K562 (cell line): ENCODE data around the gene TGFA. TPM values are rescaled to one million over a fixed set of nuclear protein-coding genes. Genes with fewer than 3 reads are reported as not detected.

Source experiments
- ATAC-seq: fragments of 200-7000 bp; cut with Tn5 transposase; 3 replicates; pipeline ENCODE4 v1.9.1; 2020; ENCODE audit warnings: moderate library complexity
- BruUV-seq: library from RNA; stranded (reverse); fragments of 400-500 nt; replicated peaks from 2 replicates; lab custom pipeline; 2021; lab: Mats Ljungman, UMichigan
- CTCF ChIA-PET: fragments of 300-600 bp; formaldehyde crosslinking; extraction: SDS; loops from one replicate; lab custom pipeline; 2021; ENCODE audit warnings: low intra/inter-chr PET ratio; lab: Yijun Ruan, JAX
- POLR2A ChIA-PET: fragments of 300-600, 350-650 bp; sonication (Branson Sonifier 250); formaldehyde crosslinking; extraction: SDS; loops from one replicate; lab custom pipeline; 2021; ENCODE audit warnings: antibody characterized with exemption, inconsistent platforms; lab: Yijun Ruan, JAX
- DNase-seq, 4 experiments: peaks; one replicate each; pipeline versions ENCODE4 v3.0.0 to v3.0.0-alpha.2; 2011 to 2018; ENCODE audit warnings: low spot score in 3 of 4, mixed read lengths in 3 of 4; ENCODE audit errors: extremely low read depth in 1 of 4
- FAIRE-seq: peaks from 2 replicates; lab custom pipeline; 2011; peaks lifted over from hg19 to GRCh38; lab: Jason Lieb, UNC
- H2AFZ ChIP-seq: 2 replicates; pipeline ENCODE4 v1.6.0; 2011; ENCODE audit warnings: low read depth, low read length, control low read depth, inconsistent platforms
- H3K27ac ChIP-seq: fragments of 200-600 bp; 3 replicates; pipeline ENCODE4 v1.8.0; 2011; ENCODE audit warnings: low read depth, mild to moderate bottlenecking, control low read depth, inconsistent platforms, low read length, moderate library complexity, mixed read lengths; ENCODE audit errors: extremely low read depth
- H3K27me3 ChIP-seq, 2 experiments: fragments of 300-600 bp in 1 of 2; 2 replicates in 1 of 2; 3 replicates in 1 of 2; pipeline versions ENCODE4 v1.6.0 to v1.8.0; 2011; ENCODE audit warnings: inconsistent platforms in 2 of 2, low read length in 2 of 2, mild to moderate bottlenecking in 1 of 2, mixed read lengths in 1 of 2, moderate library complexity in 1 of 2; ENCODE audit not compliant: control insufficient read depth in 2 of 2, insufficient read depth in 2 of 2
- H3K36me3 ChIP-seq: fragments of 300-600 bp; 3 replicates; pipeline ENCODE4 v1.8.0; 2011; ENCODE audit warnings: mild to moderate bottlenecking, low read length, inconsistent platforms; ENCODE audit not compliant: control insufficient read depth, insufficient read depth
- H3K4me1 ChIP-seq, 2 experiments: fragments of 200-600 bp in 1 of 2; replicated peaks in 1 of 2; 2 replicates in 1 of 2; 3 replicates in 1 of 2; pipeline versions ENCODE4 v1.5.1 to v1.8.0; 2011; ENCODE audit warnings: inconsistent platforms in 2 of 2, low read length in 2 of 2, mild to moderate bottlenecking in 1 of 2, mixed read lengths in 1 of 2, moderate library complexity in 1 of 2; ENCODE audit not compliant: control insufficient read depth in 2 of 2, insufficient read depth in 2 of 2
- H3K4me2 ChIP-seq: 2 replicates; pipeline ENCODE4 v1.6.1; 2011; ENCODE audit warnings: low read length, control low read depth, inconsistent platforms, mixed read lengths; ENCODE audit not compliant: insufficient read depth
- H3K4me3 ChIP-seq: fragments of 200-600 bp; sonication (generic), shearing (Covaris generic); 2 replicates; pipeline ENCODE4 v1.5.1; 2016; ENCODE audit warnings: control low read depth, inconsistent platforms
- H3K79me2 ChIP-seq: fragments of 200-600 bp; 3 replicates; pipeline ENCODE4 v1.8.0; 2011; ENCODE audit warnings: low read length, inconsistent platforms; ENCODE audit not compliant: control insufficient read depth, insufficient read depth
- H3K9ac ChIP-seq, 2 experiments: 2 replicates each; pipeline versions ENCODE4 v1.6.0 to v1.6.1; 2011; ENCODE audit warnings: low read depth in 2 of 2, low read length in 2 of 2, control low read depth in 1 of 2, inconsistent platforms in 1 of 2, mild to moderate bottlenecking in 1 of 2, mixed read lengths in 1 of 2; ENCODE audit not compliant: insufficient read depth in 1 of 2
- H3K9me1 ChIP-seq: one replicate; pipeline ENCODE4 v1.6.0; 2011; ENCODE audit warnings: inconsistent platforms, mild to moderate bottlenecking, low read length, moderate library complexity; ENCODE audit not compliant: control insufficient read depth, insufficient read depth
- H3K9me3 ChIP-seq: replicated peaks from 2 replicates; pipeline ENCODE4 v1.5.1; 2011; ENCODE audit warnings: low read depth, low read length, inconsistent platforms; ENCODE audit not compliant: control insufficient read depth, insufficient read depth
- H4K20me1 ChIP-seq: replicated peaks from 2 replicates; pipeline ENCODE4 v1.6.1; 2011; ENCODE audit warnings: low read length, inconsistent platforms, mixed read lengths; ENCODE audit not compliant: control insufficient read depth, insufficient read depth
- CGGBP1 ChIP-seq: fragments of 250-450 bp; sonication (Bioruptor Pico); IDR thresholded peaks from 2 replicates; pipeline ENCODE4 v1.9.0; 2021; ENCODE audit warnings: mild to moderate bottlenecking
- FOS ChIP-seq: IDR thresholded peaks from 3 replicates; pipeline ENCODE4 v1.6.1; 2011; ENCODE audit not compliant: insufficient read length; ENCODE audit errors: extremely low read depth
- HNRNPK ChIP-seq: fragments of 200-400 bp; formaldehyde crosslinking; IDR thresholded peaks from one replicate; pipeline ENCODE4 v1.6.1; 2018; ENCODE audit warnings: mild to moderate bottlenecking, low read depth, low read length; ENCODE audit not compliant: poor library complexity, severe bottlenecking
- MTA2 ChIP-seq: fragments of 450-650 bp; IDR thresholded peaks from 2 replicates; pipeline ENCODE4 v1.6.1; 2016; ENCODE audit warnings: low read depth
- POLR2AphosphoS2 ChIP-seq: IDR thresholded peaks from 2 replicates; pipeline ENCODE4 v1.6.1; 2012; ENCODE audit warnings: low read length, improper control_type of control experiment
- PRMT5 ChIP-seq: sonication (generic); formaldehyde crosslinking; IDR thresholded peaks from 2 replicates; pipeline ENCODE4 v1.5.0; 2020; ENCODE audit warnings: missing genetic modification reagents
- PURB ChIP-seq: sonication (generic); formaldehyde crosslinking; IDR thresholded peaks from 2 replicates; pipeline ENCODE4 v1.9.0; 2021; ENCODE audit warnings: low read depth, mild to moderate bottlenecking, missing genetic modification reagents
- SOX6 ChIP-seq: fragments of 450-650 bp; IDR thresholded peaks from 2 replicates; pipeline ENCODE4 v1.6.1; 2014; ENCODE audit warnings: mild to moderate bottlenecking
- SRSF1 ChIP-seq: fragments of 200-400 bp; formaldehyde crosslinking; IDR thresholded peaks from 2 replicates; pipeline ENCODE4 v1.6.1; 2017; ENCODE audit warnings: mild to moderate bottlenecking, low read depth, low read length, moderate library complexity
- ZNF444 ChIP-seq: fragments of 250-450 bp; sonication (Bioruptor Pico); IDR thresholded peaks from 2 replicates; pipeline ENCODE4 v1.4.0; 2020; ENCODE audit warnings: mild to moderate bottlenecking, moderate library complexity
- ZNF668 ChIP-seq: fragments of 250-450 bp; sonication (Bioruptor Pico); IDR thresholded peaks from 2 replicates; pipeline ENCODE4 v1.8.0; 2022; ENCODE audit warnings: mild to moderate bottlenecking, inconsistent platforms
- ZNF785 ChIP-seq: fragments of 250-450 bp; sonication (Bioruptor Pico); IDR thresholded peaks from 2 replicates; pipeline ENCODE4 v1.4.0; 2020; ENCODE audit warnings: mild to moderate bottlenecking
- WGBS: fragments of 100-300 bp; shearing (Covaris generic); methylation state at CpG from one replicate; pipeline ENCODE4 v1.1.6; 2016; ENCODE audit warnings: low coverage, mixed read lengths; ENCODE audit not compliant: insufficient coverage; ENCODE audit errors: missing lambda C conversion rate; 5-methylcytosine and 5-hydroxymethylcytosine counted together
- in situ Hi-C: fragments of 300-500 bp; cut with MboI; formaldehyde crosslinking; loops from 4 replicates; pipeline ENCODE4 v1.15.0; 2018; ENCODE audit warnings: inconsistent platforms, mixed read lengths
- intact Hi-C: fragments of 100-400 bp; cut with micrococcal nuclease; formaldehyde crosslinking; loops from 2 replicates; pipeline ENCODE4 v1.14.2; 2022
- polyA plus RNA-seq, 8 experiments: library from polyadenylated mRNA; depleted of rRNA in 4 of 8; stranded (reverse) in 5 of 8; unstranded in 3 of 8; fragments of >200 nt; fragmentation: Nextera tagmentation in 2 of 8; fragmentation: Illumina TruSeq in 1 of 8; extraction: Ambion mirVana in 2 of 8; extraction: Trizol in 1 of 8; gene quantifications; 2 replicates each; pipeline versions ENCODE4 v1.2.1 to v1.2.3, GENCODE V29; 2011 to 2014; ENCODE audit warnings: inconsistent platforms in 1 of 8, missing spikeins in 1 of 8
- total RNA-seq, 7 experiments: library from RNA; depleted of rRNA in 6 of 7; stranded (reverse); fragments of >200 nt in 6 of 7; fragmentation: Illumina TruSeq in 2 of 7; extraction: Trizol in 2 of 7; gene quantifications; 2 replicates each; pipeline versions ENCODE4 v1.2.1 to v1.2.3, GENCODE V29; 2011 to 2021; ENCODE audit warnings: low replicate concordance in 1 of 7
- TF ChIP-seq, protein P1 (sequence below): conservative IDR thresholded peaks from 2 replicates; pipeline ENCODE4 v1.6.1; 2011; ENCODE audit warnings: low read depth, mild to moderate bottlenecking, low read length; ENCODE audit not compliant: control insufficient read depth

TGFA gene
- total and polyA plus RNA-seq, 9 of the 15 experiments (the other 6 are each of a cell fraction or from before 2014, with no cell fraction given), result not detected

DNA sequence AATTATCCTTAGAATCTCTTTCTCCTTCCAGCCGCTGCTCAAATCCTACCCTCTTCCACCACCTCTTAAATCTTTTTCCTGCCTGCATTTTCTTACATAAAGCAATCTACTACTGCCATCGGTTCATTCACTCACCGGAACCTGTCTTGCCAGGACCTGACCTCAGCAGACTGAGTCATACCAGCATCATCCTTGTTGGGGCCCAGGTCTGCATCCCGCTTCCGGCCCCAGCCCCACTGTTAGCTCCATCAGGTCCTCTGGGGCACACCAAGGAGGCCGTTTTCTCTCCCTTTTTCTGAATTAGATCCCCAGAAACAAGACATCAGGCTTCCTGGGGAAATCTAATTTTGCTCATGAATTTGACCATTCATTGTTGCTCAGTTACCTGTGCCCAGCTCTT, 42.7 kb upstream of the TGFA start (continued):
- TF ChIP-seq FOS, result no peak
- no peak for TF ChIP-seq SRSF1

DNA sequence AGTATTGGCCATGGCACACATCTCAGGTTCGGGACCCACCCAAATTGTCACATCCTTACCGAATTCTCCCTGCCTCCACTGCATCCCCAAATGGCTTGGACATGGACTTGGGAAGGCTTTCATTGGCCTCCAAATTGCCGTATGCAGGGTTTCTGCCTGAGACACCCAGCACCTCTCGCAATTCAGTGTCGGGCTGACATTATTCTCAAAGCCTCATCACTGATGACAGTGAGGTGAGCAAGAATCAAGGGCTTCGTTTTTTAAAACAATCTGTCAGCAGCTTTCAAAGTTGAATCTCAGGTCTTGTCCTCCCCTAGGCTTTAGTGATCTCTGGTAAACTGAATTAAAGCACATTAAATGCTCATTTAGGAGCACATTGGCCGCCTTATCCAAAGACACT, 29.5 kb upstream of the TGFA start:
- Histone ChIP-seq H3K9me3 (no peaks in the 10 kb centered on the region), H3K4me2 (no peak overlapping the region), H3K27ac (no peak overlapping the region), H3K9ac (no peak overlapping the region), H3K27me3 (peaks cover 9 to 20% of the 10 kb centered on the region in 2 experiments; a peak in 4 of 5 replicates), H3K4me3 (no peak overlapping the region), H3K79me2 (no peaks in the 10 kb centered on the region), H3K36me3 (no peaks in the 10 kb centered on the region), H2AFZ (no peak overlapping the region), H3K4me1 (no peaks in the 10 kb centered on the region), H4K20me1 (no peaks in the 10 kb centered on the region), H3K9me1 (no peaks in the 10 kb centered on the region)
- intact Hi-C loops, result no loop called here
- ATAC-seq (no peak), DNase-seq (no peak), FAIRE-seq (no peak)
- ChIA-PET CTCF (no interaction called here), POLR2A (no interaction called here)
- no TSS peak for BruUV-seq
- 0% methylated on average over 7 of the region's 7 CpGs for WGBS
- TF ChIP-seq SOX6, result no peak
- TF ChIP-seq ZNF668 (CRISPR knock-in tag), result no peak
- no peak for TF ChIP-seq ZNF785 (CRISPR knock-in tag)
- TF ChIP-seq, protein P1, sequence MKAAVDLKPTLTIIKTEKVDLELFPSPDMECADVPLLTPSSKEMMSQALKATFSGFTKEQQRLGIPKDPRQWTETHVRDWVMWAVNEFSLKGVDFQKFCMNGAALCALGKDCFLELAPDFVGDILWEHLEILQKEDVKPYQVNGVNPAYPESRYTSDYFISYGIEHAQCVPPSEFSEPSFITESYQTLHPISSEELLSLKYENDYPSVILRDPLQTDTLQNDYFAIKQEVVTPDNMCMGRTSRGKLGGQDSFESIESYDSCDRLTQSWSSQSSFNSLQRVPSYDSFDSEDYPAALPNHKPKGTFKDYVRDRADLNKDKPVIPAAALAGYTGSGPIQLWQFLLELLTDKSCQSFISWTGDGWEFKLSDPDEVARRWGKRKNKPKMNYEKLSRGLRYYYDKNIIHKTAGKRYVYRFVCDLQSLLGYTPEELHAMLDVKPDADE, result no peak
- no peak for TF ChIP-seq POLR2AphosphoS2
- no peak for TF ChIP-seq CGGBP1
- no peak for TF ChIP-seq PRMT5 (CRISPR knock-in tag)
- no peak for TF ChIP-seq HNRNPK
- TF ChIP-seq MTA2, result no peak
- no peak for TF ChIP-seq PURB (CRISPR knock-in tag)
- TF ChIP-seq ZNF444 (CRISPR knock-in tag), result no peak
- in situ Hi-C loops, result no loop called here
